Activated CD8-positive, alpha-beta T cell treated with anti-CD3 and anti-CD28 coated beads for 36 hours (primary cell): Measurements from ENCODE around the gene RAD51B. TPM values are rescaled to one million over a fixed set of nuclear protein-coding genes. Genes with fewer than 3 reads are reported as not detected.

Source experiments
- ATAC-seq: fragments of 200-7000 bp; cut with Tn5 transposase; one replicate; pipeline ENCODE4 v1.10.0; 2021; ENCODE audit warnings: mild to moderate bottlenecking, moderate library complexity
- CTCF ChIA-PET: fragments of 350-600 bp; sonication (Branson Sonifier 250); formaldehyde crosslinking; loops from one replicate; lab custom pipeline; 2021; ENCODE audit warnings: antibody characterized with exemption; lab: Charles Lee
- POLR2A ChIA-PET: fragments of 350-600 bp; sonication (Branson Sonifier 250); formaldehyde crosslinking; loops from one replicate; lab custom pipeline; 2021; ENCODE audit warnings: antibody characterized with exemption; lab: Charles Lee
- DNase-seq: peaks from one replicate; pipeline ENCODE4 v3.0.0-alpha.2; 2020
- H3K27ac Mint-ChIP-seq: one replicate; pipeline ENCODE4 v1.8.0; 2021; ENCODE audit warnings: mild to moderate bottlenecking, mixed read lengths
- H3K27me3 Mint-ChIP-seq: one replicate; pipeline ENCODE4 v1.8.0; 2021; ENCODE audit warnings: mixed read lengths
- H3K36me3 Mint-ChIP-seq: one replicate; pipeline ENCODE4 v1.8.0; 2021; ENCODE audit warnings: low read depth, mixed read lengths
- H3K4me1 Mint-ChIP-seq: one replicate; pipeline ENCODE4 v1.8.0; 2021; ENCODE audit warnings: low read depth, mixed read lengths
- H3K4me3 Mint-ChIP-seq: one replicate; pipeline ENCODE4 v1.8.0; 2021; ENCODE audit warnings: mild to moderate bottlenecking, moderate library complexity, mixed read lengths
- H3K9me3 Mint-ChIP-seq: one replicate; pipeline ENCODE4 v1.8.0; 2021; ENCODE audit warnings: mixed read lengths
- intact Hi-C: fragments of 100-400 bp; cut with micrococcal nuclease; formaldehyde crosslinking; loops from one replicate; pipeline ENCODE4 v1.10.0; 2022
- total RNA-seq, 2 experiments: library from RNA; stranded (reverse); gene quantifications; one replicate each; pipeline ENCODE4 v1.2.3, GENCODE V29; 2021
- TF ChIP-seq, protein P1 (sequence below): fragments of 200-600 bp; IDR thresholded peaks from one replicate; pipeline ENCODE4 v1.8.0; 2022; ENCODE audit warnings: antibody characterized with exemption, mild to moderate bottlenecking

The RAD51B gene
- total RNA-seq, 2 experiments from 2014 or later = 38.2 to 40.6 TPM

DNA sequence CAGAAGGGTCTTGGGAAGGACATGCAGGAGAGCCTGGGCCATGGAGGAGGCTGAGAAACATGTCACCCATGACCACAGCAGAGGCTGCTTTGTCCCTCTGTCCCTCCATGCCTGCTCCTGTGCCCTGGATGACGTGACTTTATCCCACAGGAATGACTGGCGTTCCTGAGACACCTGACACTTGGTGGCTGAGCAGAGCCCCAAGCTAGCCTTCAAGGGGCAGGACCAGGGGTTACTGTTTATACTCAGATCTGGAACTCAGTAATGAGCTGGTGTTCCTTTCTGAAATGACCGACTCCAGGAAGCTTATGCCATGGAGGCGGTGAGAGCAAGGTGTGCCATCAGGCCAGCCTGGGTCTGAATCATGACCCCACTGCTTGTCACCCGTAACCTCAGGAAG lies 929.1 kb downstream of the RAD51B start:
- H3K36me3 Mint-ChIP-seq = no peaks in the 10 kb centered on the region
- ChIA-PET POLR2A (no interaction called here), CTCF (interaction anchor here (0.6 kb wide), 1 partner anchor 757 kb away, joined by 3 read pairs; no protein-coding TSS in a partner anchor)
- H3K27ac Mint-ChIP-seq = no peak overlapping the region
- intact Hi-C loops = no loop called here
- TF ChIP-seq, protein P1, sequence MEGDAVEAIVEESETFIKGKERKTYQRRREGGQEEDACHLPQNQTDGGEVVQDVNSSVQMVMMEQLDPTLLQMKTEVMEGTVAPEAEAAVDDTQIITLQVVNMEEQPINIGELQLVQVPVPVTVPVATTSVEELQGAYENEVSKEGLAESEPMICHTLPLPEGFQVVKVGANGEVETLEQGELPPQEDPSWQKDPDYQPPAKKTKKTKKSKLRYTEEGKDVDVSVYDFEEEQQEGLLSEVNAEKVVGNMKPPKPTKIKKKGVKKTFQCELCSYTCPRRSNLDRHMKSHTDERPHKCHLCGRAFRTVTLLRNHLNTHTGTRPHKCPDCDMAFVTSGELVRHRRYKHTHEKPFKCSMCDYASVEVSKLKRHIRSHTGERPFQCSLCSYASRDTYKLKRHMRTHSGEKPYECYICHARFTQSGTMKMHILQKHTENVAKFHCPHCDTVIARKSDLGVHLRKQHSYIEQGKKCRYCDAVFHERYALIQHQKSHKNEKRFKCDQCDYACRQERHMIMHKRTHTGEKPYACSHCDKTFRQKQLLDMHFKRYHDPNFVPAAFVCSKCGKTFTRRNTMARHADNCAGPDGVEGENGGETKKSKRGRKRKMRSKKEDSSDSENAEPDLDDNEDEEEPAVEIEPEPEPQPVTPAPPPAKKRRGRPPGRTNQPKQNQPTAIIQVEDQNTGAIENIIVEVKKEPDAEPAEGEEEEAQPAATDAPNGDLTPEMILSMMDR = no peak
- no peaks in the 10 kb centered on the region for H3K27me3 Mint-ChIP-seq
- ATAC-seq (no peak), DNase-seq (no peak)
- no peaks in the 10 kb centered on the region for H3K9me3 Mint-ChIP-seq
- no peak overlapping the region for H3K4me3 Mint-ChIP-seq
- peaks cover 3% of the 10 kb centered on the region for H3K4me1 Mint-ChIP-seq

DNA sequence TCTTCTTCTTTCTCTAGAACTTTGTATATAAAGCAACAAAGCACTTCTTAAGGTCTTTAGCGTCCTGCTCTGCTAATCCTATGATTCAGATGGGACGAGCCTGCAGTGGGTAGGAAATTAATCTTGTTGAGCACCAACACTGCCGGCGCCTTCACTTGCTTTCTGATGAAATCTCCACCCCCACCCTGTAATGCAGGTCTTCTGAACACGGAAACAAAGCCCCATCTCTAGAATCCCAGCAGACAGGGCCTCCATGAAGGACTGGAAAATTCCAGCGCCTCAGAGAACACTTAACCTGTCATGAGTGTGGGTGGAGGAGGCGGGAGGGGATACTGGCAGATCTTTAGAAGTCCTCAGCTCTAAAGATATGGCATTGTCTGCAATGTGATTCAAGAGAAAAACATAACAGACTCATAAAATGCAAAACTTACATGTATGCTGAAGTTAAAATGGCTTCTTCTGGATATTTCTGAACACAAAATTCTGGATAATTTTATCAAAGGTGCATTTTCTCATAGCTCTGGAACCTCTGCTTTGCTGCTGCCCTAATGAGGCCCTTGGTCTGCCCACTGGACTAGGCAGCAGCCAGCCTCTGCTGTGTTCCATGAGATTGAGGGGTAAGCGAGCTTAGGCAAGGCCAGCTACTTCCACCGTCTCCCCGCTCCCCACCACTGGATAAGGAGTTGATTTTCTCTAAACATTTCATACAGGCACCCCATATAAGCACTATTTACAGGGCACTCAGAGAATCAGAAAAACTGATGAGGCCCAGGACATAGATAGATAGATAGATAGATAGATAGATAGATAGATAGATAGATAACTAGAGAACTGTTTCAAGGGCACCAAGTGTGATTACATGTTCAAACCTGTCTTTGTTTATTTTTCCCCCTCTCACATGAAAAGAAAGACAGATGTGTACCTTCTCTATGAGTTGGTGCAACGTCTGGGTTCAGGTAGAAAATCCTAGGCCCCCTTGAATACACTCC lies 930.2 kb downstream of the RAD51B start:
- no peaks in the 10 kb centered on the region for H3K36me3 Mint-ChIP-seq
- H3K27ac Mint-ChIP-seq = no peak overlapping the region
- no peak overlapping the region for H3K4me3 Mint-ChIP-seq
- ATAC-seq = no peak
- TF ChIP-seq, protein P1 = no peak
- POLR2A ChIA-PET = interaction anchor here (1.2 kb wide), 1 partner anchor 32 kb away, joined by 3 read pairs; no protein-coding TSS in a partner anchor
- CTCF ChIA-PET = interaction anchor here (0.7 kb wide), 1 partner anchor 40 kb away, joined by 3 read pairs; no protein-coding TSS in a partner anchor
- no peak for DNase-seq
- no peaks in the 10 kb centered on the region for H3K27me3 Mint-ChIP-seq
- peaks cover 3% of the 10 kb centered on the region for H3K4me1 Mint-ChIP-seq
- no peaks in the 10 kb centered on the region for H3K9me3 Mint-ChIP-seq
- intact Hi-C loops = no loop called here

DNA sequence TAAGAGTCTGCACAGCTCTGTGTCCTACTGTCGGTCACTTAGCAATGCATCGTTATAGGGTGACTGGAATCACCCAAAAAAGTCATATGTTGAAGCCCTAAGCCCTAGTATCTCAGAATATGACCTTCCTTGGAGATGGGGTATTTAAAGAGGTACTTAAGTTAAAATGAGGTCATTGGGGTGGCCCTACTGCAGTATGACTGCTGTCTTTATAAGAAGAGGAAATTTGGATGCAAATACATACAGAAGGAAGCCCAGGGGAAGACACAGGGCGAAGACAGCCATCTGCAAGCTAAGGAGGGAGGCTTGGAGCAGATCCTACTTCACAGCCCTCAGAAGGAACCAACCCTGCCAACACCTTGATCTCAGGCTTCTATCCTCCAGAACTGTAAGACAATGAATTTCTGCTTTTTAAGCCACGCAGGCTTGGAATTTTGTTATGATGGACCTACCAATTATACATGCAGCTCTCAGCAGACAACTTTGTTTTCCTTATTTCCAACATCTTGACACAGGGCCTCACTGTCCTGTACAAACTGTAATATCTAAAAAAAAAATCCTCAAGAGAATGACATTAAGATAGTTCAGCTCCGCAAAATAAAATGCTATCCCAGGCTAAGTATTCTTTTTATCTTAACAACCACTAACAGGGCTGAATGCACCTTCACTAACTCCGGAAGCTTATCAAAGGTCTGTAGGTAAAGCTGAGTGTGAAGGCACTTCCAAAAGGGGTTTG lies 932.9 kb downstream of the RAD51B start:
- ChIA-PET CTCF (interaction anchor here (0.7 to 1.3 kb wide), 5 partner anchors 11 to 37 kb away, joined by 3 to 4 read pairs (median 3); no protein-coding TSS in a partner anchor), POLR2A (interaction anchor here (0.6 to 1.2 kb wide), 2 partner anchors 8 to 111 kb away, joined by 3 read pairs; no protein-coding TSS in a partner anchor)
- Mint-ChIP-seq H3K36me3 (no peaks in the 10 kb centered on the region), H3K4me1 (peaks cover 10% of the 10 kb centered on the region), H3K27me3 (no peaks in the 10 kb centered on the region), H3K27ac (no peak overlapping the region), H3K4me3 (no peak overlapping the region), H3K9me3 (no peaks in the 10 kb centered on the region)
- DNase-seq = no peak
- TF ChIP-seq, protein P1 = no peak
- intact Hi-C loops = no loop called here
- ATAC-seq = no peak

DNA sequence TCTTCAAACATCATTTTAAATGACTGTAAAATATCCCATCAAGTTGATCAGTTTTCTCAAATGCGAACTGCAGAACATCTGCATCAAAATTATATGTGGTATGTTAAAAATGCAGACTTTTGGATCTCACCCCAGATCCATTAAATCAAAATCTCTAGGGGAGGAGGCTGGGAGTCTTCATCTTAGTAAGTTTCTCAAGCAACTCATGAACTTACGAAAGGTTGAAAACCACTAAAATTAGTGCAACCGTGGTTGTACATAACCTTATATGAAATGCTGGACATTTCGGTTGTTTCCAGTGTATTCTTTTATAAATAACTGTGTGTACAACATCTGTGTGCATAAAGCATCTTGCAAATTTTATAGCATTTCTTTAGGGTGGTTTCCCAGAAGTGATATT lies 934.1 kb downstream of the RAD51B start:
- ChIA-PET POLR2A (no interaction called here), CTCF (interaction anchor here (1.3 kb wide), 1 partner anchor 9 kb away, joined by 4 read pairs; no protein-coding TSS in a partner anchor)
- no peaks in the 10 kb centered on the region for H3K27me3 Mint-ChIP-seq
- intact Hi-C loops = no loop called here
- no peak for DNase-seq
- H3K27ac Mint-ChIP-seq = no peak overlapping the region
- no peak for ATAC-seq
- H3K4me3 Mint-ChIP-seq = no peak overlapping the region
- no peaks in the 10 kb centered on the region for H3K36me3 Mint-ChIP-seq
- H3K9me3 Mint-ChIP-seq = no peaks in the 10 kb centered on the region
- H3K4me1 Mint-ChIP-seq = peaks cover 19% of the 10 kb centered on the region
- TF ChIP-seq, protein P1 = no peak
